GM23338 (cell line): ENCODE results near the gene FAXDC2.

ENCODE experiments used
- CREB1 ChIP-seq: fragments of 250-450 bp; sonication (Bioruptor Pico); IDR thresholded peaks from 2 replicates; pipeline ENCODE4 v1.5.0; 2020; ENCODE audit warnings: low read depth, mild to moderate bottlenecking, moderate library complexity
- EZH2 ChIP-seq: fragments of 200-600 bp; sonication (generic); IDR thresholded peaks from one replicate; pipeline ENCODE4 v1.8.0; 2017; ENCODE audit warnings: antibody characterized with exemption, mild to moderate bottlenecking, low read depth; ENCODE audit not compliant: unreplicated experiment
- EZH2phosphoT487 ChIP-seq: fragments of 200-600 bp; sonication (generic); IDR thresholded peaks from one replicate; pipeline ENCODE4 v1.8.1; 2018; ENCODE audit warnings: antibody characterized with exemption; ENCODE audit not compliant: unreplicated experiment
- JUNB ChIP-seq: IDR thresholded peaks from one replicate; pipeline ENCODE4 v1.6.1; 2016; ENCODE audit warnings: antibody characterized with exemption; ENCODE audit not compliant: unreplicated experiment
- POLR2AphosphoS5 ChIP-seq: IDR thresholded peaks from 2 replicates; pipeline ENCODE4 v1.6.1; 2016; ENCODE audit warnings: antibody characterized with exemption, low read depth
- ZNF331 ChIP-seq: fragments of 250-450 bp; sonication (Bioruptor Pico); IDR thresholded peaks from 2 replicates; pipeline ENCODE4 v1.5.0; 2020; ENCODE audit warnings: low read depth, mild to moderate bottlenecking, moderate library complexity
- TF ChIP-seq, protein P1 (sequence below), 2 experiments: fragments of 200-600 bp in 1 of 2; sonication (generic) in 1 of 2; conservative IDR thresholded peaks; 2 replicates each; pipeline versions ENCODE4 v1.5.1 to v1.6.1; 2016 to 2017; ENCODE audit warnings: antibody characterized with exemption in 2 of 2, low read depth in 2 of 2, mild to moderate bottlenecking in 2 of 2, moderate library complexity in 1 of 2
- TF ChIP-seq, protein P2 (sequence below): IDR thresholded peaks from one replicate; pipeline ENCODE4 v1.6.1; 2018; ENCODE audit warnings: antibody characterized with exemption; ENCODE audit not compliant: unreplicated experiment
- TF ChIP-seq, protein P3 (sequence below): IDR thresholded peaks from 2 replicates; pipeline ENCODE4 v1.6.1; 2016; ENCODE audit warnings: antibody characterized with exemption

DNA sequence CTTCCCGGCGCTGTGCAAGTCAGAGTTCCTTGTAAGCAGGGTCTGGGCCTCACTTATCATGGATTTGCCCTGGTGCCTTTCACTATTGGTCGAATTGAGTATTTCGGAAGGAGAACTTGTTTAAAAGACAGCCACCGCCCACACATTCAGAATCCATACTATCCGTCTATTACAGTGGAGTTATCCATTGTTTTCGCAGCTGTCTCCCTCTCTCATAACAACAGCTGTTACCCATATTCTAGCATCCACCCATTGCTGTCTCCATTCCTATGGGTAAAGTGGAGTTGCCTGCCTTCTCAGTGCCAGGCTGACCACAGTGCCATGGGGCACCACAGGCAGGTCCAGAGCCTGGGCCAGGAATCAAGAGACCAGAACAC, 20.2 kb downstream of the FAXDC2 start:
- TF ChIP-seq, protein P1, sequence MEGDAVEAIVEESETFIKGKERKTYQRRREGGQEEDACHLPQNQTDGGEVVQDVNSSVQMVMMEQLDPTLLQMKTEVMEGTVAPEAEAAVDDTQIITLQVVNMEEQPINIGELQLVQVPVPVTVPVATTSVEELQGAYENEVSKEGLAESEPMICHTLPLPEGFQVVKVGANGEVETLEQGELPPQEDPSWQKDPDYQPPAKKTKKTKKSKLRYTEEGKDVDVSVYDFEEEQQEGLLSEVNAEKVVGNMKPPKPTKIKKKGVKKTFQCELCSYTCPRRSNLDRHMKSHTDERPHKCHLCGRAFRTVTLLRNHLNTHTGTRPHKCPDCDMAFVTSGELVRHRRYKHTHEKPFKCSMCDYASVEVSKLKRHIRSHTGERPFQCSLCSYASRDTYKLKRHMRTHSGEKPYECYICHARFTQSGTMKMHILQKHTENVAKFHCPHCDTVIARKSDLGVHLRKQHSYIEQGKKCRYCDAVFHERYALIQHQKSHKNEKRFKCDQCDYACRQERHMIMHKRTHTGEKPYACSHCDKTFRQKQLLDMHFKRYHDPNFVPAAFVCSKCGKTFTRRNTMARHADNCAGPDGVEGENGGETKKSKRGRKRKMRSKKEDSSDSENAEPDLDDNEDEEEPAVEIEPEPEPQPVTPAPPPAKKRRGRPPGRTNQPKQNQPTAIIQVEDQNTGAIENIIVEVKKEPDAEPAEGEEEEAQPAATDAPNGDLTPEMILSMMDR (conservative IDR thresholded peaks at IDR 0.05; ENCODE audit: low read depth in 2 of 2), result no peak
- TF ChIP-seq EZH2, result no peak
- no peak for TF ChIP-seq CREB1 (CRISPR knock-in tag)
- no peak for TF ChIP-seq ZNF331 (CRISPR knock-in tag)
- no peak for TF ChIP-seq EZH2phosphoT487
- TF ChIP-seq, protein P2, sequence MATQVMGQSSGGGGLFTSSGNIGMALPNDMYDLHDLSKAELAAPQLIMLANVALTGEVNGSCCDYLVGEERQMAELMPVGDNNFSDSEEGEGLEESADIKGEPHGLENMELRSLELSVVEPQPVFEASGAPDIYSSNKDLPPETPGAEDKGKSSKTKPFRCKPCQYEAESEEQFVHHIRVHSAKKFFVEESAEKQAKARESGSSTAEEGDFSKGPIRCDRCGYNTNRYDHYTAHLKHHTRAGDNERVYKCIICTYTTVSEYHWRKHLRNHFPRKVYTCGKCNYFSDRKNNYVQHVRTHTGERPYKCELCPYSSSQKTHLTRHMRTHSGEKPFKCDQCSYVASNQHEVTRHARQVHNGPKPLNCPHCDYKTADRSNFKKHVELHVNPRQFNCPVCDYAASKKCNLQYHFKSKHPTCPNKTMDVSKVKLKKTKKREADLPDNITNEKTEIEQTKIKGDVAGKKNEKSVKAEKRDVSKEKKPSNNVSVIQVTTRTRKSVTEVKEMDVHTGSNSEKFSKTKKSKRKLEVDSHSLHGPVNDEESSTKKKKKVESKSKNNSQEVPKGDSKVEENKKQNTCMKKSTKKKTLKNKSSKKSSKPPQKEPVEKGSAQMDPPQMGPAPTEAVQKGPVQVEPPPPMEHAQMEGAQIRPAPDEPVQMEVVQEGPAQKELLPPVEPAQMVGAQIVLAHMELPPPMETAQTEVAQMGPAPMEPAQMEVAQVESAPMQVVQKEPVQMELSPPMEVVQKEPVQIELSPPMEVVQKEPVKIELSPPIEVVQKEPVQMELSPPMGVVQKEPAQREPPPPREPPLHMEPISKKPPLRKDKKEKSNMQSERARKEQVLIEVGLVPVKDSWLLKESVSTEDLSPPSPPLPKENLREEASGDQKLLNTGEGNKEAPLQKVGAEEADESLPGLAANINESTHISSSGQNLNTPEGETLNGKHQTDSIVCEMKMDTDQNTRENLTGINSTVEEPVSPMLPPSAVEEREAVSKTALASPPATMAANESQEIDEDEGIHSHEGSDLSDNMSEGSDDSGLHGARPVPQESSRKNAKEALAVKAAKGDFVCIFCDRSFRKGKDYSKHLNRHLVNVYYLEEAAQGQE, result no peak
- no peak for TF ChIP-seq POLR2AphosphoS5
- TF ChIP-seq, protein P3, sequence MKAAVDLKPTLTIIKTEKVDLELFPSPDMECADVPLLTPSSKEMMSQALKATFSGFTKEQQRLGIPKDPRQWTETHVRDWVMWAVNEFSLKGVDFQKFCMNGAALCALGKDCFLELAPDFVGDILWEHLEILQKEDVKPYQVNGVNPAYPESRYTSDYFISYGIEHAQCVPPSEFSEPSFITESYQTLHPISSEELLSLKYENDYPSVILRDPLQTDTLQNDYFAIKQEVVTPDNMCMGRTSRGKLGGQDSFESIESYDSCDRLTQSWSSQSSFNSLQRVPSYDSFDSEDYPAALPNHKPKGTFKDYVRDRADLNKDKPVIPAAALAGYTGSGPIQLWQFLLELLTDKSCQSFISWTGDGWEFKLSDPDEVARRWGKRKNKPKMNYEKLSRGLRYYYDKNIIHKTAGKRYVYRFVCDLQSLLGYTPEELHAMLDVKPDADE, result no peak
- no peak for TF ChIP-seq JUNB
